SU-DHL-6 (cell line): ENCODE measurements around the gene LY6G5B.

Experiments used
- CTCF ChIP-seq: fragments of 200-600 bp; sonication (generic); IDR thresholded peaks from one replicate; pipeline ENCODE4 v1.5.1; 2017; ENCODE audit warnings: antibody characterized with exemption, mild to moderate bottlenecking, low read length, moderate library complexity; ENCODE audit not compliant: insufficient read depth, poor library complexity, severe bottlenecking
- EZH2phosphoT487 ChIP-seq: fragments of 200-600 bp; sonication (generic), shearing (Covaris generic); conservative IDR thresholded peaks from 2 replicates; pipeline ENCODE4 v1.6.1; 2018; ENCODE audit warnings: mild to moderate bottlenecking, antibody characterized with exemption, low read length, moderate library complexity, mixed read lengths

- TF ChIP-seq CTCF (no peak), EZH2phosphoT487 (no peak)
Observed at GRCh38 chr6:31621320-31621939, 48.3 kb upstream of the LY6G5B start.
